Psoas muscle (tissue), 8 donors: ENCODE results near the gene ANKH. TPM values are rescaled to one million over a fixed set of nuclear protein-coding genes. Genes with fewer than 3 reads are reported as not detected.
"Not testable (repeated sequence)": the region's sequence is repeated elsewhere in the genome, so short reads cannot be mapped to it uniquely, and the experiment has no call there.

Experiments used
- ATAC-seq, 4 donors: fragments of 200-7000 bp; cut with Tn5 transposase; one replicate each; pipeline ENCODE4 v1.9.1; 2020; ENCODE audit warnings: moderate library complexity in 3 of 4, mild to moderate bottlenecking in 2 of 4
- DNase-seq, 2 donors: peaks; one replicate each; pipeline ENCODE4 v3.0.0-alpha.2; 2020
- H3K27ac ChIP-seq: fragments of 200-600 bp; one replicate; pipeline ENCODE4 v1.8.0; 2022
- H3K27me3 ChIP-seq, 3 donors: fragments of 200-600 bp in 1 of 3; one replicate each; pipeline versions ENCODE4 v1.6.1 to v1.8.0; 2013 to 2022; ENCODE audit warnings: low read length in 2 of 3, mild to moderate bottlenecking in 2 of 3, moderate library complexity in 1 of 3; ENCODE audit not compliant: insufficient read depth in 3 of 3
- H3K36me3 ChIP-seq, 2 donors: fragments of 200-600 bp in 1 of 2; one replicate each; pipeline versions ENCODE4 v1.6.1 to v1.8.0; 2013 to 2022; ENCODE audit warnings: low read depth in 1 of 2, mild to moderate bottlenecking in 1 of 2, moderate library complexity in 1 of 2; ENCODE audit not compliant: insufficient read depth in 1 of 2
- H3K4me1 ChIP-seq: fragments of 200-600 bp; one replicate; pipeline ENCODE4 v1.8.0; 2022
- H3K4me3 ChIP-seq: fragments of 200-600 bp; one replicate; pipeline ENCODE4 v1.8.0; 2022; ENCODE audit warnings: mild to moderate bottlenecking
- H3K9me3 ChIP-seq: fragments of 200-600 bp; one replicate; pipeline ENCODE4 v1.8.0; 2022
- CTCF ChIP-seq: fragments of 200-600 bp; IDR thresholded peaks from one replicate; pipeline ENCODE4 v1.8.0; 2022; ENCODE audit warnings: antibody characterized with exemption
- WGBS, 3 donors: extraction: QIAGEN DNeasy Blood & Tissue Kit; methylation state at CpG; one replicate each; pipeline versions ENCODE4 v1.1.6 to v1.1.7; 2013; 5-methylcytosine and 5-hydroxymethylcytosine counted together
- intact Hi-C, 2 donors: fragments of 100-400 bp; cut with DNase I; formaldehyde crosslinking; loops; one replicate each; pipeline versions ENCODE4 v1.11.0 to v1.14.2; 2022
- polyA plus RNA-seq, 3 donors: library from polyadenylated mRNA; stranded (reverse); fragments of 200-250 nt; gene quantifications; one replicate each; pipeline ENCODE4 v1.2.3, GENCODE V29; 2013
- total RNA-seq, 4 donors: library from RNA; stranded (reverse); fragmentation: NEBNext Ultra II Directional in 2 of 4; extraction: Animal tissue kit (Norgen Biotek cat#: 25700) in 2 of 4; gene quantifications; one replicate each; pipeline versions ENCODE4 v1.2.1 to v1.2.4, GENCODE V29; 2021 to 2023
- donor health status: healthy with polysubstance abuse.
- donor health status: DM: no; HTN: no; CAD: no; lungs with moderate emphysema.
- donor health status: Bipolar disorder and iron deficiency.
- donor health status: healthy.
- donor health status: DM: yes; HTN: yes; CAD: no.
- donor health status: DM: no; HTN: no; CAD: no.
- donor health status: DM: no; HTN: no; CAD: no.
- donor health status: DM: yes; HTN: yes; CAD: no.

ANKH gene
- total and polyA plus RNA-seq, 7 donors = 24.0 to 92.8 (median 63.0) TPM

GRCh38 chr5:14821100-14821845 is 50.3 kb downstream of the ANKH start:
- H3K27me3 ChIP-seq = no peaks in the 10 kb centered on the region
- TF ChIP-seq CTCF = no peak
- peaks cover 63% of the 10 kb centered on the region for H3K4me1 ChIP-seq
- H3K27ac ChIP-seq = peak overlapping the region; percentile 77
- no peaks in the 10 kb centered on the region for H3K9me3 ChIP-seq
- H3K4me3 ChIP-seq = no peak overlapping the region
- intact Hi-C loops = loop anchor here in 1 of 2 donors (5.0 kb wide), 2 partner anchors 51 to 59 kb away; partner anchors contain the start of gene ANKH
- DNase-seq (no peak), ATAC-seq (no peak)
- WGBS, 3 donors = 40 to 63% (median 45%) methylated on average over 9 of the region's 9 CpGs
- no peaks in the 10 kb centered on the region for H3K36me3 ChIP-seq

DNA sequence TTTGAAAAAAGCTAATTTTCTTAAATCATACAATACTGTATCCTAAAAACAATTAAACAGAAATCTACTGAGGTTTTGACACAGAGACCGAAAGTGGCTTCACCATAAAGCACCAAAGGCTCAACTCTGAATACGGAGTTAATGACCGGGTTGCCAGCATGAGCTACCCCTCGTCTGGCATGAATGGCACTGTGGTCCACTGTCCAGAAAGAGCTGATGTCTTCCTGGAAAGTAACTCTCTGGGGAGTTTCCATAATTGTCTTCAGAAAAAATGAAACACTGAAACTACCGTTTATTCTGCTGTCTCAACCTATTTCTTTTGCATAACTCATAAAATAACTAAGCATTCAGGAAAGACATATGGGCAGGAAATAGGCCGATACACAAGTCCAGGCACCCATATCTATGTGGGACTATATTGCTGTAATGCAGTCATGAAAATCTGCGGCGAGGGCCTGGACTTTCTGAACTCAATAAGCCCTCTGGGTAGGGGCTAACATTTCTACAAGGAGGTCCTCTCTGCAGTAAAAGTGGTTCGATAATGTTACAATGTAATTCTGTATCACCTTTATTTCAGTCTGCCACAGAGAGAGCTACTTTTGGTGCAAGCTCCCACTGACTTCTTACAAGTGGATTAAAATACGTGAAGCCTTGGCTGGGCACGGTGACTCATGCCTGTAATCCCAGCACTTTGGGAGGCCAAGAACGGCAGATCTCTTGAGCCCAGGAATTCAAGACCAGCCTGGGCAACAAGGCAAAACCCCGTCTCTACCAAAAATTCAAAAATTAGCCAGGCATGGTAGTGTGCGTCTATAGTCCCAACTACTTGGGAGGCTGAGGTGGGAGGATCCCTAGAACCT is 52.4 kb downstream of the ANKH start:
- intact Hi-C loops = loop anchor here (5.0 kb wide), 2 partner anchors 43 to 92 kb away; no protein-coding TSS in a partner anchor
- DNase-seq (peak in 1 of 2 donors; percentile 57), ATAC-seq (peak; percentile 44 to 79 (median 69))
- H3K4me3 ChIP-seq = no peak overlapping the region
- peaks cover 59% of the 10 kb centered on the region for H3K4me1 ChIP-seq
- H3K36me3 ChIP-seq = no peaks in the 10 kb centered on the region
- H3K27ac ChIP-seq = peak overlapping the region; percentile 77
- H3K27me3 ChIP-seq = no peaks in the 10 kb centered on the region
- 46 to 63% (median 47%) methylated on average over 14 of the region's 14 CpGs for WGBS, 3 donors
- no peak for TF ChIP-seq CTCF
- H3K9me3 ChIP-seq = no peaks in the 10 kb centered on the region

DNA sequence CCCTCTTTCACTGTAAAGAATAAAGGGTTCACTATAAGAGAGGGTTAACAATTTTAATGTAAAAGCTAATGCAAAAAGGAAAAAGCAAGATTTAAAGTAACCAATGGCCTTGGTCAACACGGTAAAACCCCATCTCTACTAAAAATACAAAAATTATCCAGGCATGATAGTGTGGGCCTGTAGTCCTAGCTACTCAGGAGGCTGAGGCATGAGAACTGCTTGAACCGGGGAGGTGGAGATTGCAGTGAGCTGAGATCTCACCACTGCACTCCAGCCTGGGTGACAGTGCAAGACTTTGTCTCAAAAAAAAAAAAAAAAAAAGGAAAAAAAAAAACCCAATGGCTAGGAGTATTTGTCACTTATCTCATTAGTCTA is 53.8 kb downstream of the ANKH start:
- peak overlapping the region; percentile 34 for H3K27ac ChIP-seq
- H3K27me3 ChIP-seq = not testable (repeated sequence)
- WGBS, 3 donors = 77 to 98% (median 93%) methylated on average over 2 of the region's 2 CpGs

DNA sequence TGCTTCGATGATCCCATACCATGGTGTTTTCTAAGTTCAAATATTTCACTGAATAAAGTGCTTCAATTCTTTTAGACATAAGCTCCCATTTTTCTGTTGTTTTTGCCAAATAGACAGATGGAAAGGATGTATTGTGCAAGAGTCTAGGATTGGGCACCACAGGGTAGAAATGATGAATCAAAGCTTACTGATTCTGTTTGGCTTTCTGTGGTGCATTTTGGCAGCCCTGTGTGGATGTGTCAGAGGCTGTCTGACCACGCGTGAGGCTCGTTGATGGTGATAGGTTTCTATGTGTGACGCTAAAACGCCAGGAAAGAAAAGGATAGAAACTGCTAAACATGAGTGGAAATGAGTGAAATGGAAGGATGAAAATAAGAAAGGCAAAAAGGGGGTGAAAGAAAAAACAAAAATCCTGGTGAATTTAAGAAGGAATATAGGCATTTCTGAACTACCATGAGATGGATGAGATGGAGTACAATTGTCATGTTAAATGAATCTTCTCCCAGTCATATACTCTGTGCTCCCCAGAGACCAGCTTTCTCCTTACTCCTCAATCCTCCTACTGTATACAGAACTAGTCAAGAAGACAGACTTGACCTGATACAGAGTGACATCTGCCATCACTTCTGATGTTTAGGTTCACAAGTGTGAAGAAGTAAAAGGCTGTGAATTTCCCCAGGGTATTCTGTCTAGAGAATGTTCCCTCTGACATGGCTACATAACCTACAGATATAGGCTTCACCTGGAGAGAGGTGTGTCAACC is 54.4 kb downstream of the ANKH start:
- Histone ChIP-seq H3K27ac (peak overlapping the region; percentile 34), H3K36me3 (no peaks in the 10 kb centered on the region), H3K4me1 (peaks cover 55% of the 10 kb centered on the region), H3K9me3 (no peaks in the 10 kb centered on the region), H3K4me3 (no peak overlapping the region), H3K27me3 (no peaks in the 10 kb centered on the region)
- no peak for TF ChIP-seq CTCF
- intact Hi-C loops = loop anchor here (5.0 kb wide), 2 partner anchors 45 to 90 kb away; no protein-coding TSS in a partner anchor
- DNase-seq = peak; percentile 54 to 66
- ATAC-seq = peak; percentile 60 to 82 (median 78)
- WGBS, 3 donors = 53 to 75% (median 55%) methylated on average over 6 of the region's 6 CpGs

More for the DNA sequence above, 53.8 kb downstream of the ANKH start:
- not testable (repeated sequence) for H3K9me3 ChIP-seq, DNase-seq, ATAC-seq, H3K36me3 ChIP-seq, H3K4me3 ChIP-seq
- intact Hi-C loops = loop anchor here (5.0 kb wide), 2 partner anchors 45 to 90 kb away; no protein-coding TSS in a partner anchor
- H3K4me1 ChIP-seq = peaks cover 57% of the 10 kb centered on the region
